ENCODE results near the gene CNTLN.

Gene CNTLN

DNA sequence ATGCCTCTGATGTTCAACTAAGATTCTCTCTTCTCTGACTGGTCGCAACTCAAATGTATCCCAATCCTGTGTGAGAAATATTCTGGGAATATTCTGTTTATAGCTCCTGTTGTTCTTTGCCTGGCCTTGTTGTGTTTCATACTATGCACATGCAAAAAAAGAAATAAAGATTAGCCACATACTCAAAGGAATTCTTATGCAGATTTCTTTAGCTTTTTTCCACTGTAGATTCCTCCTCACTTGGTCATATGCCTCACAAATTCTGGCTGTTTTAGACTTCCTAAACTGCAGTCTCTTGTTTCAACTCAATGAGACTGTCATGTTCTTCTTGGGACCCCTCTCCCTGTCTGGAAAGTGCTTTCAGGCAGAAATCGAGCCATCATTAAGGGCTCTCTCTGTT, 226.5 kb downstream of the CNTLN start:
- Histone ChIP-seq H3K27ac (replicated peaks) (no peak overlapping the region), H3K27me3 (ENCODE audit: insufficient read depth, poor library complexity, severe bottlenecking) (no peaks in the 10 kb centered on the region), H3K4me3 (replicated peaks; ENCODE audit: insufficient read depth, low read length) (no peak overlapping the region)
- TF ChIP-seq, protein P1, sequence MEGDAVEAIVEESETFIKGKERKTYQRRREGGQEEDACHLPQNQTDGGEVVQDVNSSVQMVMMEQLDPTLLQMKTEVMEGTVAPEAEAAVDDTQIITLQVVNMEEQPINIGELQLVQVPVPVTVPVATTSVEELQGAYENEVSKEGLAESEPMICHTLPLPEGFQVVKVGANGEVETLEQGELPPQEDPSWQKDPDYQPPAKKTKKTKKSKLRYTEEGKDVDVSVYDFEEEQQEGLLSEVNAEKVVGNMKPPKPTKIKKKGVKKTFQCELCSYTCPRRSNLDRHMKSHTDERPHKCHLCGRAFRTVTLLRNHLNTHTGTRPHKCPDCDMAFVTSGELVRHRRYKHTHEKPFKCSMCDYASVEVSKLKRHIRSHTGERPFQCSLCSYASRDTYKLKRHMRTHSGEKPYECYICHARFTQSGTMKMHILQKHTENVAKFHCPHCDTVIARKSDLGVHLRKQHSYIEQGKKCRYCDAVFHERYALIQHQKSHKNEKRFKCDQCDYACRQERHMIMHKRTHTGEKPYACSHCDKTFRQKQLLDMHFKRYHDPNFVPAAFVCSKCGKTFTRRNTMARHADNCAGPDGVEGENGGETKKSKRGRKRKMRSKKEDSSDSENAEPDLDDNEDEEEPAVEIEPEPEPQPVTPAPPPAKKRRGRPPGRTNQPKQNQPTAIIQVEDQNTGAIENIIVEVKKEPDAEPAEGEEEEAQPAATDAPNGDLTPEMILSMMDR (IDR thresholded peaks at IDR 0.05; ENCODE audit: insufficient read depth, low read length), result no peak
- DNase-seq (ENCODE audit: low read depth in 1 of 2, low spot score in 1 of 2), result no peak

DNA sequence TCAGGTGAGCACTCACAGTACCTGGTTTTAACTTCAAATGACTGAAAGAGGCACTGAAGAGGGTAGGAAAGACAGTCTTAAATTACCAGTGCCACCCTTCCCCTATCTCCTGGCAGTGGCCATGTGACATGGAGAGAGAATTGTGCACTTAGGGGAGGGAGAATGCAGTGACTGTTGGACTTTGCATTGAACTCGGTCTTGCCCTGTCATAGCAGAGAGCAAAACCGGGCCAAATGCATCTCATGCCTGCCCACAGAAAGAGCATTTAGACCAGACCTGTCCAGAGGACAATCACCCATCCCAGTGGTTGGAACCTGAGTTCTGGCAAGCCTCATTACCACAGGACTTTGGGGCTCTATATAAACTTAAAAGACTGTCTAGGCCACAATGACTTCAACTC, 232.2 kb downstream of the CNTLN start:
- Histone ChIP-seq H3K4me3 (replicated peaks; ENCODE audit: insufficient read depth, low read length) (no peak overlapping the region), H3K27me3 (ENCODE audit: insufficient read depth, poor library complexity, severe bottlenecking) (no peaks in the 10 kb centered on the region), H3K27ac (replicated peaks) (no peak overlapping the region)
- no peak for DNase-seq (ENCODE audit: low read depth in 1 of 2, low spot score in 1 of 2)
- TF ChIP-seq, protein P1 (IDR thresholded peaks at IDR 0.05; ENCODE audit: insufficient read depth, low read length), result no peak
- TF ChIP-seq, protein P2, sequence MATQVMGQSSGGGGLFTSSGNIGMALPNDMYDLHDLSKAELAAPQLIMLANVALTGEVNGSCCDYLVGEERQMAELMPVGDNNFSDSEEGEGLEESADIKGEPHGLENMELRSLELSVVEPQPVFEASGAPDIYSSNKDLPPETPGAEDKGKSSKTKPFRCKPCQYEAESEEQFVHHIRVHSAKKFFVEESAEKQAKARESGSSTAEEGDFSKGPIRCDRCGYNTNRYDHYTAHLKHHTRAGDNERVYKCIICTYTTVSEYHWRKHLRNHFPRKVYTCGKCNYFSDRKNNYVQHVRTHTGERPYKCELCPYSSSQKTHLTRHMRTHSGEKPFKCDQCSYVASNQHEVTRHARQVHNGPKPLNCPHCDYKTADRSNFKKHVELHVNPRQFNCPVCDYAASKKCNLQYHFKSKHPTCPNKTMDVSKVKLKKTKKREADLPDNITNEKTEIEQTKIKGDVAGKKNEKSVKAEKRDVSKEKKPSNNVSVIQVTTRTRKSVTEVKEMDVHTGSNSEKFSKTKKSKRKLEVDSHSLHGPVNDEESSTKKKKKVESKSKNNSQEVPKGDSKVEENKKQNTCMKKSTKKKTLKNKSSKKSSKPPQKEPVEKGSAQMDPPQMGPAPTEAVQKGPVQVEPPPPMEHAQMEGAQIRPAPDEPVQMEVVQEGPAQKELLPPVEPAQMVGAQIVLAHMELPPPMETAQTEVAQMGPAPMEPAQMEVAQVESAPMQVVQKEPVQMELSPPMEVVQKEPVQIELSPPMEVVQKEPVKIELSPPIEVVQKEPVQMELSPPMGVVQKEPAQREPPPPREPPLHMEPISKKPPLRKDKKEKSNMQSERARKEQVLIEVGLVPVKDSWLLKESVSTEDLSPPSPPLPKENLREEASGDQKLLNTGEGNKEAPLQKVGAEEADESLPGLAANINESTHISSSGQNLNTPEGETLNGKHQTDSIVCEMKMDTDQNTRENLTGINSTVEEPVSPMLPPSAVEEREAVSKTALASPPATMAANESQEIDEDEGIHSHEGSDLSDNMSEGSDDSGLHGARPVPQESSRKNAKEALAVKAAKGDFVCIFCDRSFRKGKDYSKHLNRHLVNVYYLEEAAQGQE (IDR thresholded peaks at IDR 0.05; ENCODE audit: insufficient replicate concordance, low read depth), result no peak
- TF ChIP-seq POLR2AphosphoS5 (IDR thresholded peaks at IDR 0.05; ENCODE audit: low read depth), result no peak

DNA sequence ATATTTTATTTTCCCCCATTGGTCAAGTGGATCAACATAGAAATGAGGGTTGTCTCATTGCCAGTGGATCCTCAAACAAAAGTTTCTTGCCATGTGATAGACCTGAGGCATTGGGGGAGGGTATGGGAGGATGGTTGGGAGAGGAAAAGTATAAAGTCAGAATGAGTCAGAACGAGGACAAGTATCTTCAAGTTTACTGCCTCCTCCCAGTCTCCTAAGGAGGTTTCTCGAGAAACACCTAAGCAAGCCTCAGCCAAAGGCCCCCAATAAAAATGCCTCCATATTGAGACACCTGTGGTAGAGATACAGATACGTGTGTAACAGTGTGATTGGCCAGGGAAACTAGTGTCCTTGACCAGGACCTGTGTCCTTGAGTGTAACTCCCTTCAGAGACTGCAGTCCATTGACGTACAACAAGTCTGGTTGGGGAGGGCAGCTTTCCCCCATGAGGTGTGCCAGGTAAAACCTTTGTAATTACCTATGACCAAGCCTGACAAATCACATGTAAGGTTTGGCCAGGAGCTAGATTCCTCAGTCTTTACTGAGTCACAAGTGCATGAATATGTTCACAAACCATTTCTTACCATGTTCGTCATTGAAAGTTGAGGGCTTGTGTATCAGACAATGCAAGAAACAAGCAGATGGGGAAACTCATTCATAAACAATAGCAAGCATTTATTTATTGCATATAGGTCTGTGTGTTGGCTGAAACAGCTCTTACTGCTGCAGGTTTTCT, 245.5 kb downstream of the CNTLN start:
- Histone ChIP-seq H3K27ac (replicated peaks) (no peak overlapping the region), H3K27me3 (ENCODE audit: insufficient read depth, poor library complexity, severe bottlenecking) (no peaks in the 10 kb centered on the region), H3K4me3 (replicated peaks; ENCODE audit: insufficient read depth, low read length) (no peak overlapping the region)
- no peak for TF ChIP-seq POLR2AphosphoS5 (IDR thresholded peaks at IDR 0.05; ENCODE audit: low read depth)
- TF ChIP-seq, protein P2 (IDR thresholded peaks at IDR 0.05; ENCODE audit: insufficient replicate concordance, low read depth), result no peak
- DNase-seq (ENCODE audit: low read depth in 1 of 2, low spot score in 1 of 2), result no peak

DNA sequence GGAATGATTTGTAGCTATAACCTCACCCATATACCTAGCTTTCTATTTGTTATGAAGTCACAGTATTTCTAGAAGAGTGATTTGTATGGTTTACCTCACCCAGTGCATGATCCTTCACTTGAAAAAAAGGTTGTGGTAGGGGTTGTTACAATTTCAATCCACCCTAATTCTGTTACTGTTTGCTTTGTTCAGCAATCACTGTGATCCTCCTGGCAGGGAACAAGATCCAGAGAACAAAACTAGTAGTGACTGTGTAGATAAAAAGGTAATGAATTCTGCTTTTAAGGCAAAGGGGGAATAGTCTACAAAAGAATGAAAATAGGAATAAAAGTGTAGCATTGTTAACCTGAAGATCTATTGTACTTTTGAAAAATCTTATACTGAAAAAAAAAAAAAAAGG, 252.7 kb downstream of the CNTLN start:
- no peaks in the 10 kb centered on the region for H3K27me3 ChIP-seq (ENCODE audit: insufficient read depth, poor library complexity, severe bottlenecking)
- no peak overlapping the region for H3K4me3 ChIP-seq (replicated peaks; ENCODE audit: insufficient read depth, low read length)
- DNase-seq (ENCODE audit: low read depth in 1 of 2, low spot score in 1 of 2), result no peak
- TF ChIP-seq, protein P2 (IDR thresholded peaks at IDR 0.05; ENCODE audit: insufficient replicate concordance, low read depth), result no peak
- no peak for TF ChIP-seq GABPA (IDR thresholded peaks at IDR 0.05; ENCODE audit: low read depth)
- TF ChIP-seq SPI1 (IDR thresholded peaks at IDR 0.05; ENCODE audit: borderline replicate concordance, low read depth), result no peak
- no peak for TF ChIP-seq POLR2AphosphoS5 (IDR thresholded peaks at IDR 0.05; ENCODE audit: low read depth)
- TF ChIP-seq, protein P1 (IDR thresholded peaks at IDR 0.05; ENCODE audit: insufficient read depth, low read length), result no peak
- H3K27ac ChIP-seq (replicated peaks), result no peak overlapping the region
